ENCODE measurements around the gene SEZ6L2.
"Not testable (repeated sequence)": the region's sequence is repeated elsewhere in the genome, so short reads cannot be mapped to it uniquely, and the experiment has no call there.

Gene SEZ6L2

DNA sequence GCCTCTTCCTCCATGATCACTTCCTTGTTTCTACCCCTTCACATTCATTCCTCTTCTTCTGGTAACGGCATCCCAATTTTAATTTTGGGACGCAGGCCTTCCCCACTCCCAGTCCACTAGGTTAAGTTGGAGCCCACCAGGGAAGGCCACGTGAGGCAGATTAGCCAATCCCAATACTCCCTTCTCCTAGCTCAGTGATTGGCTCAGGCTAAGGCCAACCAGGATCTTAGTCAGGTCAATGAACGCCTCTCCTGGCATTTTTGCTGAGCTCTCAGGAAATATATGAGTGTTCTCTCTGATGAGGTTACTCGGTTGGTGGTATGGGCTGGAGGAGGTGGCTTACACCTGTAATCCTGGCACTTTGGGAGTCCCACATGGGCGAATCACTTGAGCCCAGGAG is 15.4 kb downstream of the SEZ6L2 start:
- DNase-seq (ENCODE audit: low spot score): no peak

- DNase-seq (ENCODE audit: low spot score): no peak
Observed at GRCh38 chr16:29881050-29881449, 18.3 kb downstream of the SEZ6L2 start.

GRCh38 chr16:29878172-29878571 is 21.2 kb downstream of the SEZ6L2 start:
- DNase-seq (ENCODE audit: low spot score): no peak

DNA sequence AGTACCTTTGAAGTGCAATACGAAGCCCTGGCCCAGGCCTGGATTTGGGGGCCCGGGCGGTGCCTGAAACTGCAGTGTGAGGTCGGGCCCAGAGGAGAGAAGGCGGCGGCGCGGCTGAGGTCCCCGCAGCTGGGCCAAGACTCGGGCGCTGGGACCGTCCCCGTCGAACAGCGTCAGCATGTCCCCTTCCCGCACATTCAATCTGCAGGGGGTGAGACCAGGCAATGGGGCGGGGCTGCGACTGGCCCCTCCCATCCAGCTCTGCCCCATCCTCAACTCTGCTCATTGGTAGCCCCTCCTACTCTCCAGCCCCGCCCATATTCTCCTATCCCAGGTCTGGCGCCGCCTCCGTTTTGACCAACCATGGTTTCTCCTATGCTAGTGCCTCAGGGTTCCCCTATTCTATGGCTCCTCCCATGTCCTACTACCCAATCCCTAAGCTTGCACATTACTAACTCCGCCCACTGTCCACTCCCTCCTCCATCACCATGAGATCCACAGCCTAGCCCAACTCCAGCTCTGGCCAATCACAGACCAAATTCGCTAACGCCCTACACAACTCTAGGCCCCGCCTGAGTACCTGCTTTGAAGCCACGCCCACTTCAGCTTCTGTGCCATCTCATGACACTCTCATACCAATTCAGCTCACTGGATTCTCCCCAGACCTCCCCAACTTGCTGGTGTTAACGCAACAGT is 21.9 kb downstream of the SEZ6L2 start:
- peak; percentile 100 for DNase-seq (ENCODE audit: low spot score)

DNA sequence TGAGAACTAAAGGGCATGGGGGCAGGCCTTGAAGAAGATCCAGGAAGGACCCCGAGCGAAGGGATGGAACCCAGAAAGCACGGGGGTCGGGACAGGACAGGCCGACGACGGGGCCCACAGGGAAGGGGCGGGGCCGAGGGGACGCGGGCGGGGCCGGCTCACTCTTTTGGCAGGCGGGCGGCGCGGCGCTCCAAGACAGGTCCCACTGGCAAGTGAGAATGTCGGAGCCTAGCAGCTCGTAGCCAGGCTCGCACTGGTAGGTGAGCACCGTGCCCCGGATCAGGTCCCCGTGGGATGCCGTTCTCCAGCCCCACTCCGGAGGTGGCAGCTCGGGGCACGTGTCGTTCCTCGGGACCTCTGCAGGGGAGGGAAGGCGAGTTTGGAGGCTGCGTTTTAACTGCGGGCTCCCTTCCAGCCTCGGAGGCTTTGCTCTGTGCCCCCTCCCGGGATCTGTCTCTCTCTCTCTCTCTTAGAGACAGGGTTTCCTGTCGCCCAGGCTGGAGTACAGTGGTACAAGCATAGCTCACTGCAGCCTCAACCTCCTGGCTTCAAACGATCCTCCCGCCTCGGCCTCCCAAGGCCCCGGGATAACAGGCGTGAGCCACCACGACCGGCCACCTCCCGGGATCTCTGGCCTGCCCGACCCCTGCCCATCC is 22.6 kb downstream of the SEZ6L2 start:
- no peak for DNase-seq (ENCODE audit: low spot score)

GRCh38 chr16:29876217-29876593 is 23.1 kb downstream of the SEZ6L2 start:
- DNase-seq (ENCODE audit: low spot score): no peak

- DNase-seq (ENCODE audit: low spot score): no peak
Observed at GRCh38 chr16:29875206-29875605, 24.1 kb downstream of the SEZ6L2 start.

GRCh38 chr16:29873319-29873718 is 26.0 kb downstream of the SEZ6L2 start:
- no peak for DNase-seq (ENCODE audit: low spot score)

- DNase-seq (ENCODE audit: low spot score): no peak
Observed at GRCh38 chr16:29871822-29872546, 27.4 kb downstream of the SEZ6L2 start.

DNA sequence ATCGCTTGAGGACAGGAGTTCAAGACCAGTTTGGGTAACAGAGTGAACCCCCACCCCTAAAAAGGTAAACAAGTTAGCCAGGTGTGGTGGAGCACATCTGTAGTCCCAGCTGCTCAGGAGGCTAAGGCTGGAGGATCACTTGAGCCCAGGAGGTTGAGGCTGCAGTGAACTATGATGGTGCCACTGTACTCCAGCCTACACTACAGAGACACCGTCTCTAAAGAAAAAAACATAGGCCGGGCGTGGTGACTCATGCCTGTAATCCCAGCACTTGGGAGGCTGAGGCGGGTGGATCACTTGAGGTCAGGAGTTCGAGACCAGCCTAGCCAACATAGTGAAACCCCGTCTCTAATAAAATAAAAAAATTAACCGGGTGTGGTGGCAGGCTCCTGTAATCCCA is 30.3 kb downstream of the SEZ6L2 start:
- DNase-seq (ENCODE audit: low spot score): not testable (repeated sequence)

GRCh38 chr16:29868396-29869009 is 30.8 kb downstream of the SEZ6L2 start:
- DNase-seq (ENCODE audit: low spot score): no peak

GRCh38 chr16:29864205-29864604 is 35.1 kb downstream of the SEZ6L2 start:
- no peak for DNase-seq (ENCODE audit: low spot score)

- no peak for DNase-seq (ENCODE audit: low spot score)
Observed at GRCh38 chr16:29863669-29863984, 35.7 kb downstream of the SEZ6L2 start.

- DNase-seq (ENCODE audit: low spot score): peak; percentile 98
Observed at GRCh38 chr16:29862884-29863668, 36.3 kb downstream of the SEZ6L2 start, which contains the start of gene CDIPT. CDIPT (minus strand) TSS chr16:29863226; CDS start chr16:29862857, 369 bp downstream.

DNA sequence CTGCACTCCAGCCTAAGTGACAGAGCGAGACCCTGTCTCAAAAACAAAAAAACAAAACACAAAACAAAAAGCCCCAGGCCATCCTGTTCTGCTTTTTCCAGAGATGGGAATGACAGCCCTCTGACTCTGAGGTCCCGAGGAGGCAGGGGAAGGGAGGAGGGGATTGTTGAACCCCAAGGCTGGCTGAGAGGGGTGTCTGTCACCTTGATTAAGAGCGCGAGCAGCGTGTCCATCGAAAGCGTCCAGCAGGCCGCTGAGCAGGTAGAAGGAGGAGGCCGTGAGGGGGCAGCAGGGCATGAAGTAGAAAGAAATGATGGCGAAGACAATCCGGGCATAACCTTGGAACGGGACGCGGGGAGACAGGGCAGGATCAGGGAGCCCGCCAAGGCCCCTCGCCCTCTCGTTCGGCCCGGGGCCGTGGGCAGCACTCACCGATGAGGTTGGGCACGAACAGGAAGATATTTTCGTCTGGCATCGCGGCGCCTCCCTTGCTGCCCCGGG is 36.9 kb downstream of the SEZ6L2 start:
- DNase-seq (ENCODE audit: low spot score): no peak

GRCh38 chr16:29860218-29860617 is 39.1 kb downstream of the SEZ6L2 start:
- no peak for DNase-seq (ENCODE audit: low spot score)

DNA sequence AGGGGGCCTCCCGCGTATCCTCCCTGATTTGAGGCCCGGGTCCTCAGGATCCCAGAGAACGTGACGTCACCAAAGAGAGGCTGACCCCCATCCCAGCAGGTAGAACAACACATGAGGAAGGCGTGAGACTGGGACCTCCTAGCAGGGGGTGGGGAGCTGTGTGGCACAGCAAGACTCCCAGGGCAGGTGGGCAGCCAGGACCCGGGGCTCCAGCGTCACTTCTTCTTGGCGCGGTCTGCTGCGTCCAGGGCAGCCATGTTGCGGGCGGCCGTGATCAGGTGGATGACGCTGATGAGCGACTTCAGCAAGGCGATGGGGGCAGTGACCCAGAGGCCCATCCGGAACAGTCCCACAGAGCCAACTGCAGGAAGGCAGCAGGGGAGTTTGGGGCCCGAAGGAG is 40.4 kb downstream of the SEZ6L2 start:
- no peak for DNase-seq (ENCODE audit: low spot score)

DNA sequence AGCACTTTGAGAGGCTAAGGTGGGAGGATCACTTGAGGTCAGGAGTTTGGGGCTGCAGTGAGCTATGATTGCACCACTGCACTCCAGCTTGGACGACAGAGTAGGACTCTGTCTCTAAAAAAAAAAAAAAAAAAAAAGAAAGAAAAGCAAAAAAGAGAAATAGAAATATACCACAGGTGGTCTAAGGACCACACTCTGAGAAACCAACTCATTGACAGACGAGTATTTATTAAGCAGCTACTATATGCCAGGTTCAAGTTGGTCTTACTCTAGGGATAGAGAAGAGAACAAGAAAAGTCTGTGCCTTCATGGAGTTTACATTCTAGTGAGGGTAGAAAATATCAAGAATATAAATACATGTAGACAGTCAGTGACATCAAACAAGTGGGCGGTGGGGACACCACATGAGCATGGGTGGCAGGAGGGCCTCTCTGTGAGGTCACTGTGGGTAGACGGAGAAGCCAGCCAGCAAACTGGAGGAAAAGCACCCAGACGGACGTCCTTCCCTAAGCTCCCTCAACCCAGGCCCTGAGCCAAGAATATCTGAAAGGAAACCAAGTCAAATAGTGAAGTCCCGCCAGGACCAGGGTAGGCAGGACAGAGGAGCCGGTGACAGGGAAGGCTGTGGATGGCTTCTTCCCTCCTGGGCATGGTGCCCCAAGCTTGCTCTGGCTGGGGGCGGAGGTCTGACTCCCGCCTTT is 41.1 kb downstream of the SEZ6L2 start:
- DNase-seq (ENCODE audit: low spot score): no peak

GRCh38 chr16:29857133-29857760 is 42.1 kb downstream of the SEZ6L2 start:
- no peak for DNase-seq (ENCODE audit: low spot score)

- DNase-seq (ENCODE audit: low spot score): no peak
Observed at GRCh38 chr16:29854520-29855100, 44.7 kb downstream of the SEZ6L2 start.

All from NAMALWA (cell line).